SK-N-MC (cell line): Measurements from ENCODE around the gene TPSG1.

ENCODE experiments used
- DNase-seq: peaks from one replicate; pipeline ENCODE4 v3.0.0-alpha.2; 2011; ENCODE audit warnings: low read depth, low spot score
- H3K27ac ChIP-seq: fragments of 200-600 bp; sonication (generic); 2 replicates; pipeline ENCODE4 v1.5.1; 2016; ENCODE audit warnings: mixed run types
- H3K36me3 ChIP-seq: fragments of 200-600 bp; sonication (generic); 2 replicates; pipeline ENCODE4 v1.6.1; 2017; ENCODE audit warnings: antibody characterized with exemption, low read length, mixed read lengths; ENCODE audit not compliant: insufficient read depth
- H3K4me3 ChIP-seq: fragments of 200-600 bp; sonication (generic); 2 replicates; pipeline ENCODE4 v1.5.1; 2016
- H3K9ac ChIP-seq: fragments of 200-600 bp; sonication (generic); 2 replicates; pipeline ENCODE4 v1.8.0; 2017; ENCODE audit warnings: mixed run types, mixed read lengths; ENCODE audit not compliant: insufficient read length
- H3K9me3 ChIP-seq: fragments of 200-600 bp; sonication (generic); 2 replicates; pipeline ENCODE4 v1.6.1; 2017; ENCODE audit warnings: low read depth, mild to moderate bottlenecking, antibody characterized with exemption, low read length, moderate library complexity, mixed read lengths
- EZH2 ChIP-seq: fragments of 200-600 bp; sonication (generic); IDR thresholded peaks from one replicate; pipeline ENCODE4 v1.6.1; 2017; ENCODE audit warnings: antibody characterized with exemption
- FOXP2 ChIP-seq: optimal IDR thresholded peaks from 2 replicates; pipeline ENCODE3; 2011; ENCODE audit warnings: mild to moderate bottlenecking, moderate library complexity; ENCODE audit not compliant: insufficient read depth; ENCODE audit errors: extremely low read length, control extremely low read depth
- POLR2AphosphoS5 ChIP-seq: IDR thresholded peaks from 2 replicates; pipeline ENCODE4 v1.6.1; 2012; ENCODE audit warnings: mild to moderate bottlenecking, low read depth, low read length, borderline replicate concordance

TPSG1 gene

DNA sequence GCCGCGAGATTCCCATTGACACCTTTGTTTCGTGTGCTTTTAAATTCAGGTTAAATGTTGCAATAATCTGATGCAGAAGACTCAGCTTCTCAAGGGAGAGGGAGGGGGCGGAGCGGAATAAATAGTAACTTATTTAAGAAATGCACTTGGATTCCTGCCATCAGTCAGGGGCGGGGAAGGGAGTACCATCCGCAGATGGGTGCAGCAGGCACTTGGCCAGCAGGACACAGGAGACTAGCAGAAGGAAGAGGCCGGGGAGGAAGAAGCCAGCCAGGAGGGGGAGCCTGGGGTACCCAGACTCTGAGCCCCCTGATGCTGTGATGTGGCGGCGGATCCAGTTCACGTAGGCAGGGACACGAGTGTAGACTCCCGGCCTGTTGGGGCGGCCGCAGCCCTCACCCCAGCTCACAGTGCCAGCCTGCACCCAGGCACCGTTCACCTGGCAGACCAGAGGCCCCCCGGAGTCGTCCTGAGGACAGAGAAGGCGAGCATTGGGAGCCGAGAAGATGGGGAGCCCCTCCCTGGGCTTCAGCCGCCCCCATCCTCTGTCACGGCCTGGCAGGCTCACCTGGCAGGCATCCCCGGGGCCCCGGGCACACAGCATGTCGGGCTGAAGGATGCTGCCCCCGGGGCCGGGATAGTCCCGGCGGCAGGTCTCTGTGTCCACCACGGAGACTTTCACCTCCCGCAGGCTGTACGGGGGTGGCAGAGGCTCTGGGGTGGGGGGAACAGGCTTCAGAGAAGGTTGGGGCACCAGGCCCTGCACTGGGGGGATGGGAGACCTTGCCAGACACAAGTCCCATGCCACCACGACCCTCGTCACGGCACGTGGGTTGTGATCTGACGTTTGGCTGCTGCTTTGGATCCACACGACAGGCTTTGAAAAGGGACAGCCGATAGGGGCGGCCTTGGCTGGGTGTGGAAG is 3.2 kb downstream of the TPSG1 start:
- no peak overlapping the region for H3K9ac ChIP-seq
- H3K9me3 ChIP-seq: no peaks in the 10 kb centered on the region
- H3K36me3 ChIP-seq: no peaks in the 10 kb centered on the region; the same call in 1 of the 2 replicates

DNA sequence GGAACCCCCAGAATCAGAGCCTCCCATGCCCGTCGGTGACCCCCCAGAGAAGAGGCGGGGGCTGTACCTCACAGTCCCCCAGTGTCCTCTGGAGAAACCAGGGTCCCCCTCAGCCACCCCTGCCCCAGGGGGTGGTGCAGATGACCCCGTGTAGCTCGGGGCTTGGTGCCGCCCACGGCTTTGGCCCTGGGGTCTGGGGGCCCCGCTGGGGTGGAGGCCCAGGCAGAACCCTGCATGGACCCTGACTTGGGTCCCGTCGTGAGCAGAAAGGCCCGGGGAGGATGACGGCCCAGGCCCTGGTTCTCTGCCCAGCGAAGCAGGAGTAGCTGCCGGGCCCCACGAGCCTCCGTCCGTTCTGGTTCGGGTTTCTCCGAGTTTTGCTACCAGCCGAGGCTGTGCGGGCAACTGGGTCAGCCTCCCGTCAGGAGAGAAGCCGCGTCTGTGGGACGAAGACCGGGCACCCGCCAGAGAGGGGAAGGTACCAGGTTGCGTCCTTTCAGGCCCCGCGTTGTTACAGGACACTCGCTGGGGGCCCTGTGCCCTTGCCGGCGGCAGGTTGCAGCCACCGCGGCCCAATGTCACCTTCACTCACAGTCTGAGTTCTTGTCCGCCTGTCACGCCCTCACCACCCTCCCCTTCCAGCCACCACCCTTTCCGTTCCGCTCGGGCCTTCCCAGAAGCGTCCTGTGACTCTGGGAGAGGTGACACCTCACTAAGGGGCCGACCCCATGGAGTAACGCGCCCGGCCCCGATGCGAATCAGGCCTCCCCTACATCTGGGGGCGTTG is 4.0 kb downstream of the TPSG1 start:
- H3K4me3 ChIP-seq: no peak overlapping the region
- H3K9ac ChIP-seq: no peak overlapping the region
- H3K9me3 ChIP-seq: no peaks in the 10 kb centered on the region
- H3K27ac ChIP-seq: no peak overlapping the region
- no peaks in the 10 kb centered on the region; the same call in 1 of the 2 replicates for H3K36me3 ChIP-seq
- no peak for DNase-seq
- TF ChIP-seq EZH2 (no peak), FOXP2 (no peak), POLR2AphosphoS5 (no peak)

More for the DNA sequence above, 3.2 kb downstream of the TPSG1 start:
- no peak for DNase-seq
- no peak overlapping the region for H3K27ac ChIP-seq
- no peak overlapping the region for H3K4me3 ChIP-seq
- TF ChIP-seq EZH2 (no peak), FOXP2 (no peak), POLR2AphosphoS5 (no peak)

DNA sequence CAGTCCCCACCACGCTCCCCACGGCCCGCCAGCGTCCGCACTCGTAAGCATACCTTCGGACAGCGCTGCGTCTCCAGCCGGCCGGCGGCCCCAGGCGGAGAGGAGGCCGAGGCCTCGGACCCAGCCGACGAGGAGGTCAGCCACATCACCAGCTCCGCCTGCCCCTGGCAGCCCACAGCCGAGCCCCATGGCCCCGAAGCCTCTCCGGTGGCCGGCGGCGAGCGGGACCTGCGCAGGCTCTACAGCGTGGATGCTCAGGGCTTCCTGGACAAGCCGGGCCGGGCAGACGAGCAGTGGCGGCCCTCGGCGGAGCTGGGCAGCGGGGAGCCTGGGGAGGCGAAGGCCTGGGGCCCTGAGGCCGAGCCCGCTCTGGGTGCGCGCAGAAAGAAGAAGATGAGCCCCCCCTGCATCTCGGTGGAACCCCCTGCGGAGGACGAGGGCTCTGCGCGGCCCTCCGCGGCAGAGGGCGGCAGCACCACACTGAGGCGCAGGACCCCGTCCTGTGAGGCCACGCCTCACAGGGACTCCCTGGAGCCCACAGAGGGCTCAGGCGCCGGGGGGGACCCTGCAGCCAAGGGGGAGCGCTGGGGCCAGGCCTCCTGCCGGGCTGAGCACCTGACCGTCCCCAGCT is 4.9 kb downstream of the TPSG1 start:
- Histone ChIP-seq H3K9me3 (no peaks in the 10 kb centered on the region), H3K27ac (no peak overlapping the region), H3K4me3 (no peak overlapping the region), H3K9ac (no peak overlapping the region), H3K36me3 (no peaks in the 10 kb centered on the region; the same call in 1 of the 2 replicates)
- DNase-seq: no peak
- no peak for TF ChIP-seq FOXP2
- TF ChIP-seq POLR2AphosphoS5: no peak
- no peak for TF ChIP-seq EZH2

DNA sequence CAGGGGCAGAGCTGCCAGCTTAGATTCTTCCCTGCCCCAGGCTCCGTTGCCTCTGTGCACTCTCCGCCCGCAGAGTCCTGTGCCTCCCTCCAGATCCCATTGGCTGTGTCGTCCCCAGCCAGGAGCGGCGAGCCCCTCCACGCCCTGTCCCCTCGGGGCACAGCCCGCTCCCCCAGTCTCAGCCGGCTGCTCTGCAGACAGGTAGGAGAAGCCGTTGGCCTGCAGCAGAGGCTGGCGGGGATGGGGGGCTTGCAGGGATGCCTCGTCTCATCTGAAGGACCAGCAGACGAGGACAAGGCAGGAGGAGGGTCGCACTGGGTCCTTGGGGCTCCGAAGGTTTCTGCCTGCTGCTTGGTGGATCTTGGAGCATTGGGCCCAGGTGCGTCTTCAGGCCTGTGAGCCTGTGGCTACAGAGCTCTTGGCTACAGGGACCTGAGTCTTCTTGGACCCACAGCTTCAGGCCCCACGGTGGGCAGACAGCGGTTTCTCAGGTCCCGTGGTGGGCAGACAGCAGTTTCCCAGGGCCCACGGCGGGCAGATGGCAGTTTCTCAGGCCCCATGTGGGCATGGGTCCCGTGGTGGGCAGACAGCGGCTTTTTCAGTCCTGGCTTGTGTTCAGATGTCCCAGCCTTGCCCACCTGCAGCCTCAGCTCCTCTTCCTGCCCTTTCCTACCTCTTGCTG is 6.0 kb downstream of the TPSG1 start:
- H3K9ac ChIP-seq: no peak overlapping the region
- no peak overlapping the region for H3K27ac ChIP-seq
- TF ChIP-seq FOXP2 (no peak), POLR2AphosphoS5 (no peak), EZH2 (no peak)
- H3K4me3 ChIP-seq: no peak overlapping the region
- no peak for DNase-seq
- H3K9me3 ChIP-seq: no peaks in the 10 kb centered on the region
- no peaks in the 10 kb centered on the region; the same call in 1 of the 2 replicates for H3K36me3 ChIP-seq

DNA sequence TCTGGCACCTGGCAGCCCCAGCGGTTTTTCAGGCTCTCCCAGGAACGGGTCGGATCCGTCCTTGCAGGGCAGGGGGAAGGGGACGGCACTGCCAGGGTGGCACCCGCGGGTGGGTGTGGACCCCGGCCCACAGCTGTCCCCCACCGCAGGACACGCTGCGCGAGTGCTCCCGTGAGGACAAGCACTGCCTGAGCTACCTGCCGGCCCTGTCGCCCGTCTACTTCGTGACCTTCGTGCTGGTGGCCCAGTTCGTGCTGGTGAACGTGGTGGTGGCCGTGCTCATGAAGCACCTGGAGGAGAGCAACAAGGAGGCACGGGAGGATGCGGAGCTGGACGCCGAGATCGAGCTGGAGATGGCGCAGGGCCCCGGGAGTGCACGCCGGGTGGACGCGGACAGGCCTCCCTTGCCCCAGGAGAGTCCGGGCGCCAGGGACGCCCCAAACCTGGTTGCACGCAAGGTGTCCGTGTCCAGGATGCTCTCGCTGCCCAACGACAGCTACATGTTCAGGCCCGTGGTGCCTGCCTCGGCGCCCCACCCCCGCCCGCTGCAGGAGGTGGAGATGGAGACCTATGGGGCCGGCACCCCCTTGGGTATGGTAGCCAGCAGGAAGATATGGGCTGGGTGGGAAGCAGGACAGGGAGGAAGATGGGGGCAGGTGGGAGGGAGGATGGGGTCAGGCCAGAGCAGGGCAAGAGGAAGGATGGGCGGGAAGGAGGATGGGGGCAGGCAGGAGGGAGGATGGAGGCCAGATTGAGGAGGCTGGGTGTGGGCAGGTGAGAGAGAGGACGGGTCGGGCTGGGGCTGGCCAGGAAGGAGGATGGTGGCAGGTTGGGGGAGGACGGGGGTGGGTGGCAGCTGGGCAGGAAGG is 6.8 kb downstream of the TPSG1 start:
- DNase-seq: no peak
- Histone ChIP-seq H3K4me3 (no peak overlapping the region), H3K9ac (no peak overlapping the region), H3K9me3 (no peaks in the 10 kb centered on the region), H3K36me3 (no peaks in the 10 kb centered on the region; the same call in 1 of the 2 replicates), H3K27ac (no peak overlapping the region)
- TF ChIP-seq POLR2AphosphoS5 (no peak), EZH2 (no peak), FOXP2 (no peak)

DNA sequence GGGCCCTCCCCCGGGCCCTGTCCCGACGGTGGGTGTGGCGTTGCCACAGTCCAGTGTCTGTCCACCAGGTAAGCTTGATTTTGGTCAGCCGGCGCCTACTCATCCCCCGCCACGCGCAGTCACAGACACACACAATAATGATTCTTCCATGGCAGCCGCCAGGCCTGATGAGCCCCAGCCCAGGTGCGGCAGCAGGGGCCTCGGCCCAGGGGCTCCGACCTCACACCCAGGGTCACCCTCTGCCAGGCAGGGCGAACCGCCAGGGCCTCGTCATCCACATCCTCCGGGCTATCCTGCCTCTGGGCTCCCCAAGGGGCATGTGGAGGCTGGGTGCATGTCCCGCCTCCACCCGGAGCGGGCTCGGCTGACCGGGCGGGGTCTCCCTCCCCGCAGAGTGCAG is 7.5 kb downstream of the TPSG1 start:
- no peak overlapping the region for H3K9ac ChIP-seq
- no peak overlapping the region for H3K27ac ChIP-seq
- DNase-seq: no peak
- no peaks in the 10 kb centered on the region for H3K9me3 ChIP-seq
- no peaks in the 10 kb centered on the region; the same call in 1 of the 2 replicates for H3K36me3 ChIP-seq
- no peak overlapping the region for H3K4me3 ChIP-seq
- TF ChIP-seq EZH2: no peak
- TF ChIP-seq FOXP2: no peak
- TF ChIP-seq POLR2AphosphoS5: no peak

DNA sequence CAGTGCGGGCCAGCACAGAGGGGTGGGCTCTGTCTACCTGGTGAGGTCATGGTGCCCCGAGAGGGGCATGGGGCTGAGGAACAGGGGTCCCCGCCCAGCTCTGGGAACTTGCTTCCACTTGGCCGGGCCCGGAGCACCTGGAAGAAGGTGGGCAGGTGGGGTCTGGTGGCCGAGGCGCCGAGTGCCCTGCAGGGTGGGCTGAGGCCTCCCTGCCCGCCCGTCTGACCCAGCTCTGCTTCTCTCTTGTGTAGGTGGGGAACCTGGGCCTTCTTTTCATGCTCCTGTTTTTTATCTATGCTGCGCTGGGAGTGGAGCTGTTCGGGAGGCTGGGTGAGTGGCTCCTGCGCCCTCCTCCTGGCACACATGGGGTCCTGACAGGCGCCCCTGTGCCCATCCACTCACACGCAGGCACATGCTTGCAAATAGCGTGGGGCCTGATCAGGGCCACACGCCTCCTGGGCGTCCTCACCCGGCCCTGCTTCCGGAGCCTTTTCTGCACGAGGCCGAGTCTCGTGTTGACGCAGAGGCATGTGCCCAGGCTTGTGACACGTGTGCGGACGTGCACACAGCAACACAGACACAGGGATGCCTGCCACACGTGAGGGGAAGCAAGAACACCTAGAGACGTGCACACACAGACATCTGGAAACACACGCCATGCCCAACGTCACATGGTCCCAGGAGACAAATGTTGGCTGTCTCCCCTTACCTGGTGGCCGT is 8.2 kb downstream of the TPSG1 start:
- Histone ChIP-seq H3K27ac (no peak overlapping the region), H3K4me3 (no peak overlapping the region), H3K36me3 (no peaks in the 10 kb centered on the region; the same call in 1 of the 2 replicates), H3K9ac (no peak overlapping the region), H3K9me3 (no peaks in the 10 kb centered on the region)
- no peak for DNase-seq
- TF ChIP-seq FOXP2 (no peak), POLR2AphosphoS5 (no peak), EZH2 (no peak)
